IMR-90 (cell line): Measurements from ENCODE around the gene EBF3. TPM values are rescaled to one million over a fixed set of nuclear protein-coding genes. Genes with fewer than 3 reads are reported as not detected.

ENCODE experiments used
- ATAC-seq: fragments of 200-7000 bp; cut with Tn5 transposase; 2 replicates; pipeline ENCODE4 v1.9.1; 2020; ENCODE audit warnings: low read depth, mild to moderate bottlenecking, moderate library complexity
- BruUV-seq: library from RNA; stranded (reverse); fragments of 400-500 nt; replicated peaks from 2 replicates; lab custom pipeline; 2021; lab: Mats Ljungman, UMichigan
- CTCF ChIA-PET: fragments of 300-600 bp; formaldehyde crosslinking; extraction: SDS; loops from one replicate; lab custom pipeline; 2021; ENCODE audit warnings: antibody characterized with exemption; lab: Yijun Ruan, JAX
- POLR2A ChIA-PET: fragments of 300-600 bp; sonication (Branson Sonifier 250); formaldehyde crosslinking; loops from one replicate; lab custom pipeline; 2022; ENCODE audit warnings: antibody characterized with exemption; ENCODE audit not compliant: unreplicated experiment; lab: Charles Lee
- DNase-seq: peaks from one replicate; pipeline ENCODE4 v3.0.0; 2013
- H2AFZ ChIP-seq: replicated peaks from 2 replicates; pipeline ENCODE3; 2013; ENCODE audit warnings: low read length, mild to moderate bottlenecking; ENCODE audit not compliant: poor library complexity
- H2AK5ac ChIP-seq: 2 replicates; pipeline ENCODE4 v1.6.1; 2013; ENCODE audit warnings: low read depth, low read length, inconsistent platforms
- H2AK9ac ChIP-seq: replicated peaks from 2 replicates; pipeline ENCODE3; 2013; ENCODE audit warnings: mild to moderate bottlenecking, low read depth, low read length, moderate library complexity; ENCODE audit not compliant: poor library complexity
- H2BK120ac ChIP-seq: 2 replicates; pipeline ENCODE4 v1.6.1; 2013; ENCODE audit warnings: low read depth, low read length, inconsistent platforms
- H2BK15ac ChIP-seq: 3 replicates; pipeline ENCODE4 v1.6.1; 2013; ENCODE audit warnings: low read depth, low read length, inconsistent platforms
- H2BK20ac ChIP-seq: 2 replicates; pipeline ENCODE4 v1.6.1; 2013; ENCODE audit warnings: low read depth, mild to moderate bottlenecking, inconsistent platforms, low read length, moderate library complexity
- H2BK5ac ChIP-seq: 2 replicates; pipeline ENCODE4 v1.6.1; 2013; ENCODE audit warnings: mild to moderate bottlenecking, low read depth, low read length, inconsistent platforms; ENCODE audit not compliant: poor library complexity, severe bottlenecking
- H3K14ac ChIP-seq: replicated peaks from 2 replicates; pipeline ENCODE4 v1.6.1; 2013; ENCODE audit warnings: low read depth, low read length, inconsistent platforms
- H3K18ac ChIP-seq: 2 replicates; pipeline ENCODE4 v1.6.1; 2013; ENCODE audit warnings: low read depth, low read length, control low read depth
- H3K23ac ChIP-seq: 2 replicates; pipeline ENCODE4 v1.6.1; 2013; ENCODE audit warnings: low read depth, low read length, inconsistent platforms
- H3K27ac ChIP-seq: 2 replicates; pipeline ENCODE4 v1.5.1; 2013; ENCODE audit warnings: mild to moderate bottlenecking, control low read depth, low read length; ENCODE audit not compliant: insufficient read depth
- H3K27me3 ChIP-seq: 2 replicates; pipeline ENCODE4 v1.6.1; 2013; ENCODE audit warnings: low read length; ENCODE audit not compliant: control insufficient read depth, insufficient read depth
- H3K36me3 ChIP-seq: 2 replicates; pipeline ENCODE4 v1.6.1; 2013; ENCODE audit warnings: low read length, mixed read lengths; ENCODE audit not compliant: control insufficient read depth, insufficient read depth
- H3K4ac ChIP-seq: 2 replicates; pipeline ENCODE4 v1.6.1; 2013; ENCODE audit warnings: low read depth, low read length, inconsistent platforms
- H3K4me1 ChIP-seq: 2 replicates; pipeline ENCODE4 v1.6.1; 2013; ENCODE audit warnings: low read length, mixed read lengths; ENCODE audit not compliant: control insufficient read depth, insufficient read depth
- H3K4me2 ChIP-seq: 2 replicates; pipeline ENCODE4 v1.6.1; 2013; ENCODE audit warnings: low read depth, mild to moderate bottlenecking, control low read depth, low read length, moderate library complexity
- H3K4me3 ChIP-seq: 2 replicates; pipeline ENCODE4 v1.5.1; 2013; ENCODE audit warnings: low read depth, mild to moderate bottlenecking, control low read depth, low read length, moderate library complexity; ENCODE audit not compliant: insufficient read depth
- H3K56ac ChIP-seq: 2 replicates; pipeline ENCODE4 v1.6.1; 2013; ENCODE audit warnings: low read length, inconsistent platforms; ENCODE audit not compliant: insufficient read depth; ENCODE audit errors: extremely low read depth
- H3K79me1 ChIP-seq, 2 experiments: 2 replicates each; pipeline ENCODE4 v1.6.1; 2013; ENCODE audit warnings: low read length in 2 of 2, inconsistent platforms in 1 of 2, low read depth in 1 of 2
- H3K9ac ChIP-seq: 2 replicates; pipeline ENCODE4 v1.6.1; 2013; ENCODE audit warnings: low read depth, low read length, control low read depth
- H3K9me1 ChIP-seq: 2 replicates; pipeline ENCODE4 v1.6.1; 2013; ENCODE audit warnings: low read length, inconsistent platforms; ENCODE audit not compliant: insufficient read depth
- H3K9me3 ChIP-seq: 2 replicates; pipeline ENCODE4 v1.6.1; 2013; ENCODE audit warnings: low read length; ENCODE audit not compliant: control insufficient read depth, insufficient read depth
- H4K20me1 ChIP-seq: 2 replicates; pipeline ENCODE4 v1.6.1; 2013; ENCODE audit warnings: low read length, inconsistent platforms; ENCODE audit not compliant: insufficient read depth
- H4K5ac ChIP-seq: 2 replicates; pipeline ENCODE4 v1.6.1; 2013; ENCODE audit warnings: mild to moderate bottlenecking, low read depth, low read length, control low read depth
- H4K8ac ChIP-seq, 2 experiments: 2 replicates each; pipeline ENCODE4 v1.6.1; 2013; ENCODE audit warnings: low read depth in 2 of 2, low read length in 2 of 2, control low read depth in 1 of 2, inconsistent platforms in 1 of 2
- H4K91ac ChIP-seq: 2 replicates; pipeline ENCODE4 v1.6.1; 2013; ENCODE audit warnings: low read depth, low read length, inconsistent platforms; ENCODE audit not compliant: insufficient read depth
- MXI1 ChIP-seq: IDR thresholded peaks from 2 replicates; pipeline ENCODE4 v1.6.1; 2012; ENCODE audit warnings: low read depth, mild to moderate bottlenecking, low read length, moderate library complexity, borderline replicate concordance
- WGBS, 2 experiments: methylation state at CpG; one replicate each; pipeline versions ENCODE4 v1.1.5 to v1.1.7; 2013; ENCODE audit warnings: missing lambda C conversion rate in 2 of 2; ENCODE audit not compliant: insufficient read length in 1 of 2; ENCODE audit errors: extremely low coverage in 2 of 2; 5-methylcytosine and 5-hydroxymethylcytosine counted together
- dilution Hi-C: fragments of 300-500 bp; cut with HindIII; formaldehyde crosslinking; loops from one replicate; pipeline ENCODE4 v1.14.3; 2018; ENCODE audit warnings: low sequenced_read_pairs; ENCODE audit not compliant: unreplicated experiment
- in situ Hi-C: fragments of 300-500 bp; cut with MboI; formaldehyde crosslinking; loops from 3 replicates; pipeline ENCODE4 v1.14.3; 2019; ENCODE audit warnings: low sequenced_read_pairs, inconsistent platforms, mixed read lengths
- intact Hi-C: fragments of 100-400 bp; cut with micrococcal nuclease; formaldehyde crosslinking; loops from 2 replicates; pipeline ENCODE4 v1.10.0; 2022
- polyA plus RNA-seq, 3 experiments: library from polyadenylated mRNA; depleted of rRNA; stranded (reverse); fragments of >200 nt; gene quantifications; 2 replicates each; pipeline ENCODE4 v1.2.3, GENCODE V29; 2012; ENCODE audit warnings: low replicate concordance in 1 of 3
- total RNA-seq: library from RNA; depleted of rRNA; stranded (reverse); fragments of >200 nt; gene quantifications from 2 replicates; pipeline ENCODE4 v1.2.3, GENCODE V29; 2012

EBF3 gene
- total and polyA plus RNA-seq, 2 of the 4 experiments (the other 2 are of a cell fraction): 0.36 to 0.70 TPM

DNA sequence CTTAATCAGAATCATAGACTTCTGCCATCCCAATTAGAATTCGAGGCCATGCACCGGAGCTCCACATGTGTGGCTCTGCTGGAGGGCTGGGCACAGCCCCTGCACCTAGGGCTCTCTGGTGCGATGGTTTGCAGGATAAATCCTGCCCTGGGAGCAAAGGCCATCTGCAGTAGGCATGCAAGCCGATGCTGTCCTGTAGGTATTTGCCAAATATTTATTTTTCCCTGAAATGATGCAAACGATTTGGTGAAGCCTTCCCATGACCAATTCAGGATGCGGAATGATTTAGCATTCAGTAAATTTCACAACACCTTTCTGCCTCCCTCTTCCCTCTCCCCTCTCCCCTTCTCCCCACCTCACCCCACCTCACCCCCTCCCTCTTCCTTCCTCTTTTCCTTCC lies 170.6 kb downstream of the EBF3 start:
- ChIA-PET POLR2A (interaction anchor here (0.6 kb wide), 1 partner anchor 170 kb away, joined by 3 read pairs; no protein-coding TSS in a partner anchor), CTCF (no interaction called here)
- Histone ChIP-seq H3K36me3 (no peaks in the 10 kb centered on the region), H2BK120ac (no peak overlapping the region), H3K23ac (no peak overlapping the region), H2BK20ac (no peak overlapping the region), H2AK9ac (no peak overlapping the region), H2BK15ac (no peak overlapping the region), H3K9me1 (no peaks in the 10 kb centered on the region), H3K56ac (no peak overlapping the region), H4K8ac (no peak overlapping the region), H4K91ac (no peak overlapping the region), H3K9me3 (peaks cover 30% of the 10 kb centered on the region), H3K79me1 (no peaks in the 10 kb centered on the region), H3K4me3 (no peak overlapping the region), H3K4ac (no peak overlapping the region), H3K18ac (no peak overlapping the region), H3K9ac (no peak overlapping the region), H2AK5ac (no peak overlapping the region), H2BK5ac (no peak overlapping the region), H3K14ac (no peak overlapping the region), H4K5ac (no peak overlapping the region), H2AFZ (no peak overlapping the region), H3K27ac (no peak overlapping the region), H3K4me2 (no peak overlapping the region), H4K20me1 (no peaks in the 10 kb centered on the region), H3K4me1 (no peaks in the 10 kb centered on the region), H3K27me3 (no peaks in the 10 kb centered on the region)
- DNase-seq (no peak), ATAC-seq (no peak)
- WGBS, 2 experiments: 88% methylated on average over 4 of the region's 6 CpGs; no CpG with 5 or more reads in 1 of the 2 experiments
- in situ Hi-C loops (no loop called here), intact Hi-C loops (no loop called here), dilution Hi-C loops (no loop called here)
- BruUV-seq: no TSS peak
- no peak for TF ChIP-seq MXI1
